H1 (cell line): ENCODE data around the gene IQCC. TPM values are rescaled to one million over a fixed set of nuclear protein-coding genes. Genes with fewer than 3 reads are reported as not detected.
A peak's percentile ranks its signal among the peaks of the same experiment; 100 is the strongest.

Experiments
- CBX8 ChIP-seq: fragments of 300-800, 300-1000 bp; sonication (generic); IDR thresholded peaks from 2 replicates; pipeline ENCODE4 v1.7.1; 2016; ENCODE audit warnings: low read depth, low read length, borderline replicate concordance
- CEBPB ChIP-seq: IDR thresholded peaks from 2 replicates; pipeline ENCODE4 v1.6.1; 2012; ENCODE audit warnings: low read depth, low read length
- CTBP2 ChIP-seq: IDR thresholded peaks from 2 replicates; pipeline ENCODE4 v1.7.0; 2011; ENCODE audit warnings: borderline replicate concordance, mild to moderate bottlenecking, moderate library complexity, mixed read lengths, low read length; ENCODE audit not compliant: insufficient read depth, insufficient read length
- CTCF ChIP-seq, 3 experiments: IDR thresholded peaks; 1 replicate in 2 of 3; 2 replicates in 1 of 3; pipeline versions ENCODE4 v1.5.1 to v1.6.1; 2011; ENCODE audit warnings: low read length in 3 of 3, mild to moderate bottlenecking in 3 of 3, inconsistent platforms in 2 of 3, low read depth in 1 of 3, moderate library complexity in 1 of 3; ENCODE audit not compliant: insufficient read depth in 1 of 3; ENCODE audit errors: control extremely low read depth in 1 of 3
- EP300 ChIP-seq, 2 experiments: IDR thresholded peaks; 1 replicate in 1 of 2; 2 replicates in 1 of 2; pipeline ENCODE4 v1.6.1; 2011 to 2012; ENCODE audit warnings: low read depth in 2 of 2, low read length in 2 of 2, mild to moderate bottlenecking in 2 of 2, borderline replicate concordance in 1 of 2, inconsistent platforms in 1 of 2, moderate library complexity in 1 of 2
- GABPA ChIP-seq: IDR thresholded peaks from 2 replicates; pipeline ENCODE4 v1.6.1; 2011; ENCODE audit warnings: mild to moderate bottlenecking, low read length, moderate library complexity, borderline replicate concordance; ENCODE audit not compliant: insufficient read depth
- HDAC6 ChIP-seq: IDR thresholded peaks from one replicate; pipeline ENCODE4 v1.7.1; 2012; ENCODE audit warnings: low read depth, mild to moderate bottlenecking, inconsistent platforms, low read length, moderate library complexity
- PHF8 ChIP-seq: fragments of 200-600 bp; sonication (generic); conservative IDR thresholded peaks from 2 replicates; pipeline ENCODE4 v1.7.1; 2012; ENCODE audit warnings: low read depth, mild to moderate bottlenecking, inconsistent platforms, low read length, moderate library complexity
- POU5F1 ChIP-seq: IDR thresholded peaks from 2 replicates; pipeline ENCODE4 v1.6.1; 2011; ENCODE audit warnings: low read depth, mild to moderate bottlenecking, low read length, moderate library complexity
- RBBP5 ChIP-seq: IDR thresholded peaks from 2 replicates; pipeline ENCODE4 v1.7.1; 2012; ENCODE audit warnings: low read depth, mild to moderate bottlenecking, inconsistent platforms, low read length, moderate library complexity, borderline replicate concordance
- RFX5 ChIP-seq: IDR thresholded peaks from 2 replicates; pipeline ENCODE4 v1.6.1; 2011; ENCODE audit warnings: low read depth, low read length, improper control_type of control experiment, borderline replicate concordance
- SIN3A ChIP-seq, 2 experiments: IDR thresholded peaks in 1 of 2; conservative IDR thresholded peaks in 1 of 2; 2 replicates each; pipeline ENCODE4 v1.6.1; 2011 to 2012; ENCODE audit warnings: low read length in 2 of 2, improper control_type of control experiment in 1 of 2, low read depth in 1 of 2, mild to moderate bottlenecking in 1 of 2
- SIX5 ChIP-seq: IDR thresholded peaks from 2 replicates; pipeline ENCODE4 v1.6.1; 2011; ENCODE audit warnings: mild to moderate bottlenecking, low read depth, low read length
- SP1 ChIP-seq: IDR thresholded peaks from 2 replicates; pipeline ENCODE4 v1.6.1; 2011; ENCODE audit warnings: low read depth, low read length
- TEAD4 ChIP-seq: IDR thresholded peaks from 2 replicates; pipeline ENCODE4 v1.6.1; 2012; ENCODE audit warnings: low read depth, low read length, inconsistent platforms, mixed read lengths
- USF2 ChIP-seq: IDR thresholded peaks from 2 replicates; pipeline ENCODE4 v1.6.1; 2011; ENCODE audit warnings: low read length, improper control_type of control experiment
- YY1 ChIP-seq: IDR thresholded peaks from 2 replicates; pipeline ENCODE4 v1.6.1; 2011; ENCODE audit warnings: low read depth, mild to moderate bottlenecking, low read length
- ZNF274 ChIP-seq: IDR thresholded peaks from 2 replicates; pipeline ENCODE4 v1.7.0; 2012; ENCODE audit warnings: low read length, borderline replicate concordance; ENCODE audit errors: extremely low read depth
- polyA plus RNA-seq, 7 experiments: library from polyadenylated mRNA; depleted of rRNA in 3 of 7; stranded (reverse) in 5 of 7; unstranded in 2 of 7; fragments of >200 nt in 5 of 7; fragments of 200-250 nt in 2 of 7; gene quantifications; 1 replicate in 5 of 7; 2 replicates in 1 of 7; 4 replicates in 1 of 7; pipeline versions ENCODE4 v1.2.1 to v1.2.3, GENCODE V29; 2011 to 2013; ENCODE audit warnings: missing spikeins in 2 of 7, mixed read lengths in 2 of 7
- total RNA-seq: library from RNA; stranded (reverse); fragmentation: NEBNext Ultra II Directional; extraction: Animal tissue kit (Norgen Biotek cat#: 25700); gene quantifications from 2 replicates; pipeline ENCODE4 v1.2.1, GENCODE V29; 2021

The IQCC gene
- total and polyA plus RNA-seq, 2 of the 8 experiments (the other 6 are each of a cell fraction or from before 2014, with no cell fraction given), result 2.5 to 4.2 TPM

- TF ChIP-seq PHF8, result no peak
- TF ChIP-seq HDAC6, result no peak
- TF ChIP-seq YY1, result peak; percentile 40; the same call in 1 of the 2 replicates
- peak; percentile 34; the same call in 1 of the 2 replicates for TF ChIP-seq USF2
- TF ChIP-seq RFX5, result no peak
- TF ChIP-seq EP300 (IDR thresholded peaks at IDR 0.05; ENCODE audit: borderline replicate concordance in 1 of 2, low read depth in 2 of 2, low read length in 2 of 2), result no peak
- TF ChIP-seq SIN3A (conservative IDR thresholded peaks at IDR 0.05 in 1 of 2, IDR thresholded peaks at IDR 0.05 in 1 of 2; ENCODE audit: low read depth in 1 of 2, low read length in 2 of 2), result peak; percentile 82 to 98; a peak in 3 of 4 replicates
- peak; percentile 13; the same call in 1 of the 2 replicates for TF ChIP-seq GABPA
- TF ChIP-seq TEAD4, result peak; percentile 60; the same call in 1 of the 2 replicates
- 0 out of 2 replicates have a peak, but pooled peaks have one; percentile 47 for TF ChIP-seq RBBP5
- no peak for TF ChIP-seq CBX8
- TF ChIP-seq CEBPB, result no peak; the same call in 1 of the 2 replicates
- no peak for TF ChIP-seq POU5F1
- 0 out of 2 replicates have a peak, but pooled peaks have one; percentile 60 for TF ChIP-seq SP1
- peak; percentile 63 for TF ChIP-seq CTBP2
- TF ChIP-seq SIX5, result no peak
- TF ChIP-seq CTCF (IDR thresholded peaks at IDR 0.05; ENCODE audit: control extremely low read depth in 1 of 3, insufficient read depth in 1 of 3, low read depth in 1 of 3, low read length in 3 of 3), result peak; percentile 81 to 98 (median 96)
- TF ChIP-seq ZNF274, result no peak
Observed at GRCh38 chr1:32247983-32248889, 42.8 kb downstream of the IQCC start (continued).
